HG03139 (cell line): Measurements from ENCODE around the gene TGM4.

Experiments used
- ATAC-seq: cut with Tn5 transposase; IDR thresholded peaks from one replicate; pipeline ENCODE4 v1.9.1; 2021; ENCODE audit not compliant: unreplicated experiment

The TGM4 gene

GRCh38 chr3:44877333-44877732 lies 2.9 kb downstream of the TGM4 start:
- no peak for ATAC-seq

GRCh38 chr3:44880284-44880683 lies 5.9 kb downstream of the TGM4 start:
- no peak for ATAC-seq

- no peak for ATAC-seq
Measured at GRCh38 chr3:44883213-44883955, 9.0 kb downstream of the TGM4 start.

GRCh38 chr3:44883999-44884431 lies 9.6 kb downstream of the TGM4 start:
- ATAC-seq, result no peak

- no peak for ATAC-seq
Measured at GRCh38 chr3:44885618-44886017, 11.2 kb downstream of the TGM4 start.

GRCh38 chr3:44886561-44886960 lies 12.2 kb downstream of the TGM4 start:
- ATAC-seq, result no peak

GRCh38 chr3:44887101-44887500 lies 12.7 kb downstream of the TGM4 start:
- ATAC-seq, result no peak

- ATAC-seq, result no peak
Measured at GRCh38 chr3:44890258-44890657, 15.8 kb downstream of the TGM4 start.

- no peak for ATAC-seq
Measured at GRCh38 chr3:44890852-44891251, 16.4 kb downstream of the TGM4 start.

- no peak for ATAC-seq
Measured at GRCh38 chr3:44892689-44893088, 18.3 kb downstream of the TGM4 start.

- no peak for ATAC-seq
Measured at GRCh38 chr3:44893097-44893496, 18.7 kb downstream of the TGM4 start.

GRCh38 chr3:44894485-44894884 lies 20.1 kb downstream of the TGM4 start:
- no peak for ATAC-seq

- ATAC-seq, result no peak
Measured at GRCh38 chr3:44896440-44896839, 22.0 kb downstream of the TGM4 start.

GRCh38 chr3:44899683-44900367 lies 25.4 kb downstream of the TGM4 start:
- no peak for ATAC-seq

- ATAC-seq, result no peak
Measured at GRCh38 chr3:44902628-44903027, 28.2 kb downstream of the TGM4 start.

- ATAC-seq, result no peak
Measured at GRCh38 chr3:44903314-44903713, 28.9 kb downstream of the TGM4 start.

GRCh38 chr3:44903751-44904150 lies 29.3 kb downstream of the TGM4 start:
- ATAC-seq, result no peak

GRCh38 chr3:44905446-44906157 lies 31.2 kb downstream of the TGM4 start:
- ATAC-seq, result no peak

GRCh38 chr3:44906997-44907396 lies 32.6 kb downstream of the TGM4 start:
- ATAC-seq, result no peak

- no peak for ATAC-seq
Measured at GRCh38 chr3:44907612-44908011, 33.2 kb downstream of the TGM4 start.

GRCh38 chr3:44909063-44909462 lies 34.7 kb downstream of the TGM4 start:
- no peak for ATAC-seq

- no peak for ATAC-seq
Measured at GRCh38 chr3:44910693-44911092, 36.3 kb downstream of the TGM4 start.
